Natural killer cell (primary cell): ENCODE measurements around the gene SPEF2. TPM values are rescaled to one million over a fixed set of nuclear protein-coding genes. Genes with fewer than 3 reads are reported as not detected.

Experiments used
- ATAC-seq, 3 donors: fragments of 150-1000 bp in 2 of 3; fragments of 200-7000 bp in 1 of 3; cut with Tn5 transposase; 1 replicate in 1 of 3; 2 replicates in 2 of 3; pipeline ENCODE4 v1.10.0; 2021; ENCODE audit warnings: mild to moderate bottlenecking in 2 of 3, moderate library complexity in 2 of 3
- DNase-seq, 2 donors: peaks; one replicate each; pipeline versions ENCODE4 v3.0.0 to v3.0.0-alpha.2; 2013 to 2021; ENCODE audit warnings: mixed read lengths in 1 of 2
- H3K27ac ChIP-seq: one replicate; pipeline ENCODE4 v1.5.1; 2013; ENCODE audit warnings: mild to moderate bottlenecking, low read length
- H3K27me3 ChIP-seq: one replicate; pipeline ENCODE4 v1.6.1; 2013; ENCODE audit warnings: low read length; ENCODE audit not compliant: control insufficient read depth, insufficient read depth
- H3K36me3 ChIP-seq: one replicate; pipeline ENCODE4 v1.6.1; 2013; ENCODE audit warnings: low read length; ENCODE audit not compliant: control insufficient read depth, insufficient read depth
- H3K4me1 ChIP-seq: one replicate; pipeline ENCODE4 v1.6.1; 2013; ENCODE audit warnings: low read length; ENCODE audit not compliant: control insufficient read depth, insufficient read depth
- H3K4me3 ChIP-seq: one replicate; pipeline ENCODE4 v1.5.1; 2013; ENCODE audit warnings: low read length
- H3K9me3 ChIP-seq: one replicate; pipeline ENCODE4 v1.6.1; 2013; ENCODE audit warnings: low read length; ENCODE audit not compliant: control insufficient read depth, insufficient read depth
- H3K27ac Mint-ChIP-seq, 2 donors: one replicate each; pipeline ENCODE4 v1.8.0; 2022; ENCODE audit warnings: mild to moderate bottlenecking in 2 of 2, mixed read lengths in 2 of 2, moderate library complexity in 1 of 2
- H3K27me3 Mint-ChIP-seq, 2 donors: one replicate each; pipeline ENCODE4 v1.8.0; 2022; ENCODE audit warnings: low read depth in 2 of 2, mixed read lengths in 2 of 2
- H3K36me3 Mint-ChIP-seq: one replicate; pipeline ENCODE4 v1.8.0; 2022; ENCODE audit warnings: mixed read lengths
- H3K4me1 Mint-ChIP-seq, 2 donors: one replicate each; pipeline ENCODE4 v1.8.0; 2022; ENCODE audit warnings: mixed read lengths in 2 of 2
- H3K4me3 Mint-ChIP-seq: one replicate; pipeline ENCODE4 v1.8.0; 2022; ENCODE audit warnings: mild to moderate bottlenecking, moderate library complexity, mixed read lengths
- H3K9me3 Mint-ChIP-seq, 2 donors: one replicate each; pipeline ENCODE4 v1.8.0; 2022; ENCODE audit warnings: mixed read lengths in 2 of 2
- CTCF ChIP-seq: fragments of 200-600 bp; IDR thresholded peaks from one replicate; pipeline ENCODE4 v1.8.0; 2022; ENCODE audit warnings: antibody characterized with exemption
- WGBS: methylation state at CpG from one replicate; pipeline ENCODE4 v1.1.7; 2013; ENCODE audit warnings: missing lambda C conversion rate; ENCODE audit not compliant: insufficient coverage; 5-methylcytosine and 5-hydroxymethylcytosine counted together
- intact Hi-C: fragments of 100-400 bp; cut with micrococcal nuclease; formaldehyde crosslinking; loops from one replicate; pipeline ENCODE4 v1.14.2; 2022
- total RNA-seq, 4 donors: library from RNA; stranded (reverse); fragments of 120-200 nt in 1 of 4; gene quantifications; one replicate each; pipeline versions ENCODE4 v1.2.3 to v1.2.4, GENCODE V29; 2013 to 2022

SPEF2 gene
- total RNA-seq, 3 donors from 2014 or later (not counting 1 experiment from before 2014, with no cell fraction given), result 6.2 to 13.1 (median 8.5) TPM

DNA sequence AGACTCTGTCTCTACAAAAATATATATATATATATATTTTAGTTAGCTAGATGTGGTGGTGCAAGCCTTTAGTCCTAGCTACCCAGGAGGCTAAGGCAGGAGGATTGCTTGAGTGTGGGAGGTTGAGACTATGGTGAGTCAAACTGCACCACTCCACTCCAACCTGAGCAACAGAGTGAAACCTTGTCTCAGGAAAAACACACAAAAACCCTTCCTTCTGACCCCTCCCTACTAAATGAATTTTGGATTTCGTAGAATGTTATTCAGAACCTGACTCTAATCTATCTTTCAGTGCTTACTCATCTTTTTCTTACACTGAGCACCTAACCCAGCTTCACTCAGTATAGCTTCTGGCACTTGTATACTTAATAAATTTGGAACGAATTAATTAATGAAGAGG lies 203.8 kb downstream of the SPEF2 start:
- peaks cover 5 to 14% of the 10 kb centered on the region in 2 donors for H3K4me1 Mint-ChIP-seq
- H3K4me1 ChIP-seq, result peaks cover 35% of the 10 kb centered on the region
- 90% methylated on average over 2 of the region's 2 CpGs for WGBS
- H3K27ac Mint-ChIP-seq, result no peak overlapping the region
- peaks cover 0 to 6% of the 10 kb centered on the region in 2 donors for H3K27me3 Mint-ChIP-seq
- H3K36me3 Mint-ChIP-seq, result no peaks in the 10 kb centered on the region
- H3K27me3 ChIP-seq, result no peaks in the 10 kb centered on the region
- no peak for DNase-seq
- H3K36me3 ChIP-seq, result no peaks in the 10 kb centered on the region
- intact Hi-C loops, result no loop called here
- no peak overlapping the region for H3K4me3 Mint-ChIP-seq
- peak overlapping the region; percentile 23 for H3K27ac ChIP-seq
- H3K4me3 ChIP-seq, result no peak overlapping the region
- no peaks in the 10 kb centered on the region for H3K9me3 Mint-ChIP-seq
- ATAC-seq, result no peak
- no peaks in the 10 kb centered on the region for H3K9me3 ChIP-seq
- TF ChIP-seq CTCF, result no peak

- Mint-ChIP-seq H3K4me3 (no peak overlapping the region), H3K4me1 (peaks cover 5 to 14% of the 10 kb centered on the region in 2 donors), H3K9me3 (no peaks in the 10 kb centered on the region), H3K27ac (no peak overlapping the region), H3K36me3 (no peaks in the 10 kb centered on the region), H3K27me3 (peaks cover 0 to 7% of the 10 kb centered on the region in 2 donors)
- no peak for TF ChIP-seq CTCF
- Histone ChIP-seq H3K27me3 (no peaks in the 10 kb centered on the region), H3K27ac (peak overlapping the region; percentile 53), H3K4me1 (peaks cover 29% of the 10 kb centered on the region), H3K4me3 (no peak overlapping the region), H3K36me3 (no peaks in the 10 kb centered on the region), H3K9me3 (no peaks in the 10 kb centered on the region)
- ATAC-seq (peak in 1 of 3 donors; percentile 42), DNase-seq (peak in 1 of 2 donors; percentile 75)
- intact Hi-C loops, result no loop called here
- WGBS, result 30% methylated on average over 8 of the region's 8 CpGs
Observed at GRCh38 chr5:35822511-35822910, 204.8 kb downstream of the SPEF2 start.

- H3K36me3 ChIP-seq, result no peaks in the 10 kb centered on the region
- no peaks in the 10 kb centered on the region for H3K36me3 Mint-ChIP-seq
- H3K4me3 ChIP-seq, result no peak overlapping the region
- peaks cover 29% of the 10 kb centered on the region for H3K4me1 ChIP-seq
- H3K27ac ChIP-seq, result no peak overlapping the region
- no peaks in the 10 kb centered on the region for H3K9me3 Mint-ChIP-seq
- peaks cover 0 to 7% of the 10 kb centered on the region in 2 donors for H3K27me3 Mint-ChIP-seq
- intact Hi-C loops, result no loop called here
- no peak for TF ChIP-seq CTCF
- 67% methylated on average over 7 of the region's 7 CpGs for WGBS
- peaks cover 5 to 14% of the 10 kb centered on the region in 2 donors for H3K4me1 Mint-ChIP-seq
- H3K4me3 Mint-ChIP-seq, result no peak overlapping the region
- H3K9me3 ChIP-seq, result no peaks in the 10 kb centered on the region
- no peak overlapping the region for H3K27ac Mint-ChIP-seq
- peak in 1 of 2 donors; percentile 53 for DNase-seq
- no peaks in the 10 kb centered on the region for H3K27me3 ChIP-seq
- no peak for ATAC-seq
Observed at GRCh38 chr5:35823347-35824098, 205.9 kb downstream of the SPEF2 start.
